ENCODE data around the gene LRRC25. TPM values are rescaled to one million over a fixed set of nuclear protein-coding genes. Genes with fewer than 3 reads are reported as not detected.

LRRC25 gene
- total RNA-seq, 2 experiments from 2014 or later, result 0.98 to 4.1 TPM

- Histone ChIP-seq H3K27ac (ENCODE audit: low read depth, low read length, poor library complexity, severe bottlenecking) (peak overlapping the region; percentile 56), H3K79me2 (ENCODE audit: insufficient read depth, low read depth, low read length) (peaks cover 19% of the 10 kb centered on the region; the same call in 1 of the 2 replicates), H4K20me1 (ENCODE audit: insufficient read depth, low read length) (no peaks in the 10 kb centered on the region; the same call in 1 of the 2 replicates), H3K4me2 (ENCODE audit: low read length) (peak overlapping the region; percentile 71), H3K4me1 (ENCODE audit: insufficient read depth, low read length, poor library complexity, severe bottlenecking) (peaks cover 74% of the 10 kb centered on the region), H3K4me3 (ENCODE audit: low read depth, low read length, poor library complexity, severe bottlenecking) (peak overlapping the region; percentile 5), H3K9me2 (ENCODE audit: insufficient read depth, low read length) (no peaks in the 10 kb centered on the region), H2AFZ (ENCODE audit: low read length) (no peak overlapping the region), H3K36me3 (ENCODE audit: insufficient read depth, low read length) (no peaks in the 10 kb centered on the region), H3K9me3 (ENCODE audit: low read length) (no peaks in the 10 kb centered on the region)
- no peak for TF ChIP-seq CTCF (conservative IDR thresholded peaks at IDR 0.05; ENCODE audit: low read length)
- no peak for TF ChIP-seq EZH2phosphoT487 (IDR thresholded peaks at IDR 0.05; ENCODE audit: borderline replicate concordance, low read depth, low read length)
- ChIA-PET POLR2A (interaction anchor here (0.6 to 1.0 kb wide), 5 partner anchors 12 to 325 kb away, joined by 3 to 5 read pairs (median 4); no protein-coding TSS in a partner anchor), CTCF (ENCODE audit: unreplicated experiment) (interaction anchor here (0.6 to 1.1 kb wide), 2 partner anchors 26 to 164 kb away, joined by 4 to 12 read pairs; no protein-coding TSS in a partner anchor)
- peak; percentile 75 for DNase-seq (ENCODE audit: low spot score)
- intact Hi-C loops (cut with micrococcal nuclease; ENCODE audit: unreplicated experiment), result loop anchor here (10.0 kb wide), 1 partner anchor 410 kb away; the partner anchor contains the start of gene UPF1
- no TSS peak for BruUV-seq (replicated peaks)
Observed at GRCh38 chr19:18424122-18424889, 26.9 kb upstream of the LRRC25 start.

- Histone ChIP-seq H3K79me2 (ENCODE audit: insufficient read depth, low read depth, low read length) (peaks cover 19% of the 10 kb centered on the region; the same call in 1 of the 2 replicates), H4K20me1 (ENCODE audit: insufficient read depth, low read length) (no peaks in the 10 kb centered on the region; the same call in 1 of the 2 replicates), H3K4me2 (ENCODE audit: low read length) (peak overlapping the region; percentile 71), H3K9me3 (ENCODE audit: low read length) (no peaks in the 10 kb centered on the region), H2AFZ (ENCODE audit: low read length) (no peak overlapping the region), H3K27ac (ENCODE audit: low read depth, low read length, poor library complexity, severe bottlenecking) (peak overlapping the region; percentile 56), H3K4me3 (ENCODE audit: low read depth, low read length, poor library complexity, severe bottlenecking) (peak overlapping the region; percentile 5), H3K9me2 (ENCODE audit: insufficient read depth, low read length) (no peaks in the 10 kb centered on the region), H3K4me1 (ENCODE audit: insufficient read depth, low read length, poor library complexity, severe bottlenecking) (peaks cover 72% of the 10 kb centered on the region), H3K36me3 (ENCODE audit: insufficient read depth, low read length) (no peaks in the 10 kb centered on the region)
- TF ChIP-seq CTCF (conservative IDR thresholded peaks at IDR 0.05; ENCODE audit: low read length) (no peak), EZH2phosphoT487 (IDR thresholded peaks at IDR 0.05; ENCODE audit: borderline replicate concordance, low read depth, low read length) (no peak)
- intact Hi-C loops (cut with micrococcal nuclease; ENCODE audit: unreplicated experiment), result loop anchor here (10.0 kb wide), 1 partner anchor 411 kb away; the partner anchor contains the start of gene UPF1
- ChIA-PET CTCF (ENCODE audit: unreplicated experiment) (interaction anchor here (1.1 kb wide), 1 partner anchor 27 kb away, joined by 4 read pairs; no protein-coding TSS in a partner anchor), POLR2A (interaction anchor here (0.6 to 1.0 kb wide), 3 partner anchors 121 to 297 kb away, joined by 3 to 5 read pairs (median 3); no protein-coding TSS in a partner anchor)
- BruUV-seq (replicated peaks), result no TSS peak
- no peak for DNase-seq (ENCODE audit: low spot score)
Observed at GRCh38 chr19:18423258-18424020, 26.0 kb upstream of the LRRC25 start.

All from OCI-LY7 (cell line).